Testis (tissue), 3 donors: ENCODE data around the gene KCNIP3. TPM values are rescaled to one million over a fixed set of nuclear protein-coding genes. Genes with fewer than 3 reads are reported as not detected.

Experiments
- DNase-seq: peaks from one replicate; pipeline ENCODE4 v3.0.0-alpha.2; 2019
- H3K27ac ChIP-seq, 2 donors: fragments of 200-600 bp; sonication (generic); one replicate each; pipeline ENCODE4 v1.5.1; 2019
- H3K27me3 ChIP-seq: fragments of 200-600 bp; sonication (generic); one replicate; pipeline ENCODE4 v1.5.1; 2019
- H3K36me3 ChIP-seq: fragments of 200-600 bp; sonication (generic); one replicate; pipeline ENCODE4 v1.5.1; 2017; ENCODE audit warnings: low read depth; ENCODE audit errors: missing control alignments
- H3K4me1 ChIP-seq: fragments of 200-600 bp; sonication (generic); one replicate; pipeline ENCODE4 v1.5.1; 2019
- H3K4me3 ChIP-seq, 2 donors: fragments of 200-600 bp; sonication (generic); one replicate each; pipeline ENCODE4 v1.5.1; 2017 to 2019
- H3K9me3 ChIP-seq: fragments of 200-600 bp; sonication (generic); one replicate; pipeline ENCODE4 v1.5.1; 2017
- POLR2A ChIP-seq: fragments of 450-650 bp; IDR thresholded peaks from one replicate; pipeline ENCODE4 v1.6.1; 2017; ENCODE audit warnings: antibody characterized with exemption, mild to moderate bottlenecking, moderate library complexity
- WGBS, 2 donors: methylation state at CpG; one replicate each; pipeline ENCODE4 v1.1.5; 2018; 5-methylcytosine and 5-hydroxymethylcytosine counted together
- intact Hi-C: fragments of 100-400 bp; cut with DNase I; formaldehyde crosslinking; loops from one replicate; pipeline ENCODE4 v1.15.1; 2023; ENCODE audit warnings: low total_unique reads
- polyA plus RNA-seq: library from polyadenylated mRNA; stranded (reverse); fragments of 350-450 nt; fragmentation: Illumina TruSeq; extraction: RNeasy Lipid Tissue Mini Kit (QIAGEN cat#74804); gene quantifications from one replicate; pipeline ENCODE4 v1.2.3, GENCODE V29; 2014; ENCODE audit warnings: low read depth, low replicate concordance; ENCODE audit not compliant: insufficient read depth
- total RNA-seq, 2 donors: library from RNA; depleted of rRNA; stranded (reverse); fragments of >200 nt; gene quantifications; one replicate each; pipeline ENCODE4 v1.2.3, GENCODE V29; 2016
- TF ChIP-seq, protein P1 (sequence below), 3 experiments: fragments of 450-650 bp in 2 of 3; fragments of 200-600 bp in 1 of 3; sonication (generic) in 1 of 3; IDR thresholded peaks; one replicate each; pipeline ENCODE4 v1.5.1; 2016 to 2019; ENCODE audit warnings: antibody characterized with exemption in 3 of 3, mild to moderate bottlenecking in 2 of 3, moderate library complexity in 1 of 3

KCNIP3 gene
- total and polyA plus RNA-seq, 3 donors from 2014 or later = 23.9 to 69.1 (median 43.4) TPM

DNA sequence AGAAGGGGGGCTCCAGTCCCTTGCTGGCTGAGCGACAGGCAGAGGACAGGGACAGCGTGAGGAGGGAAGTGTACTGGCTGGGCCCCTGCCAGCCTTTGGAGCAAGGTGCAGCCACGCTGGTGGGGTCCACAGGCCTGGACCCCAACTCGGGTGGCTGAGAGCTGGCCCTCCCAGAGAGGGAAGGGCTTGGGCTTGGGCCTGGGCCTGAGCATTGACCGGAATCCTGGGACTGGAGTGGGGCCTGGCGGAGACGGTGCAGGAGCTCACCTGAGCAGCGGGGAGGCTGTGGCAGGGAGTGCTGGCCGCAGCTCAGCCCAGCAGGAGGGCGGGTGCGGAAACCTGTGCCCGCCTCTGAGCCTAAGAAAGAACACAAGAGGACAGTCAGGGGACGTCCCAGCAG lies 27.9 kb downstream of the KCNIP3 start:
- no peaks in the 10 kb centered on the region for H3K27me3 ChIP-seq
- no peak for DNase-seq
- no peak overlapping the region for H3K27ac ChIP-seq
- TF ChIP-seq POLR2A = no peak
- TF ChIP-seq, protein P1, sequence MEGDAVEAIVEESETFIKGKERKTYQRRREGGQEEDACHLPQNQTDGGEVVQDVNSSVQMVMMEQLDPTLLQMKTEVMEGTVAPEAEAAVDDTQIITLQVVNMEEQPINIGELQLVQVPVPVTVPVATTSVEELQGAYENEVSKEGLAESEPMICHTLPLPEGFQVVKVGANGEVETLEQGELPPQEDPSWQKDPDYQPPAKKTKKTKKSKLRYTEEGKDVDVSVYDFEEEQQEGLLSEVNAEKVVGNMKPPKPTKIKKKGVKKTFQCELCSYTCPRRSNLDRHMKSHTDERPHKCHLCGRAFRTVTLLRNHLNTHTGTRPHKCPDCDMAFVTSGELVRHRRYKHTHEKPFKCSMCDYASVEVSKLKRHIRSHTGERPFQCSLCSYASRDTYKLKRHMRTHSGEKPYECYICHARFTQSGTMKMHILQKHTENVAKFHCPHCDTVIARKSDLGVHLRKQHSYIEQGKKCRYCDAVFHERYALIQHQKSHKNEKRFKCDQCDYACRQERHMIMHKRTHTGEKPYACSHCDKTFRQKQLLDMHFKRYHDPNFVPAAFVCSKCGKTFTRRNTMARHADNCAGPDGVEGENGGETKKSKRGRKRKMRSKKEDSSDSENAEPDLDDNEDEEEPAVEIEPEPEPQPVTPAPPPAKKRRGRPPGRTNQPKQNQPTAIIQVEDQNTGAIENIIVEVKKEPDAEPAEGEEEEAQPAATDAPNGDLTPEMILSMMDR (IDR thresholded peaks at IDR 0.05) = no peak
- H3K9me3 ChIP-seq = no peaks in the 10 kb centered on the region
- WGBS, 2 donors = 80 to 85% methylated on average over 6 to 13 of the region's 13 CpGs
- no peaks in the 10 kb centered on the region for H3K4me1 ChIP-seq
- H3K36me3 ChIP-seq = no peaks in the 10 kb centered on the region
- no peak overlapping the region for H3K4me3 ChIP-seq
- intact Hi-C loops = no loop called here

DNA sequence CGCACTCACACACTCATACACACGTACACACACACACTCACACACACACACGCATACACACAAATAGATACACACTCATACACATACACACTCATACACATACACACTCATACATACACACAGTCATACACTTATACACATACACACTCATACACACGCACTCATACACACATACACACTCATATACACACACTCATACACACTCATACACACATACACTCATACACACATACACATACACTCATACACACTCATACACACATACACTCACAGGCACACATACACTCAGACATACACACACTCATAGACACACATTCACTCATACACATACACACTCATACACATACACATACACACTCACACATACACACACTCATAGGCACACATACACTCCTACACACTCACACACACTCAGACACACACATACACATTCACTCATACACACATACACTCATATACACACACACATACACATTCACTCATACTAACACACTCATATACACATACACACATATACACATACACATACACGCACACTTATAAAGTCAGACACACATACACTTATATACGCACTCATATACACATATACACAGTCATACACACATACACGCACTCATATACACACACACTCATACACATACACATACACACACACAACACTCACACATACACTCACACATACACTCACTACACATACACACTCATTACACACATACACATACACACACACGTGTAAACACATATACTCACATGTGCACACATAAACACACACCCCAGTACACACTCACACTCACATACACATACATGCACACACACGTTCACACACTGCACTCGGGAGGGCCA lies 28.7 kb downstream of the KCNIP3 start:
- intact Hi-C loops = no loop called here
- no peaks in the 10 kb centered on the region for H3K9me3 ChIP-seq
- no peaks in the 10 kb centered on the region for H3K36me3 ChIP-seq
- no peak for DNase-seq
- H3K27ac ChIP-seq = no peak overlapping the region
- TF ChIP-seq POLR2A = no peak
- TF ChIP-seq, protein P1 (IDR thresholded peaks at IDR 0.05) = no peak
- H3K4me3 ChIP-seq = no peak overlapping the region
- H3K27me3 ChIP-seq = no peaks in the 10 kb centered on the region
- WGBS, 2 donors = 76 to 80% methylated on average over 10 of the region's 10 CpGs
- no peaks in the 10 kb centered on the region for H3K4me1 ChIP-seq

DNA sequence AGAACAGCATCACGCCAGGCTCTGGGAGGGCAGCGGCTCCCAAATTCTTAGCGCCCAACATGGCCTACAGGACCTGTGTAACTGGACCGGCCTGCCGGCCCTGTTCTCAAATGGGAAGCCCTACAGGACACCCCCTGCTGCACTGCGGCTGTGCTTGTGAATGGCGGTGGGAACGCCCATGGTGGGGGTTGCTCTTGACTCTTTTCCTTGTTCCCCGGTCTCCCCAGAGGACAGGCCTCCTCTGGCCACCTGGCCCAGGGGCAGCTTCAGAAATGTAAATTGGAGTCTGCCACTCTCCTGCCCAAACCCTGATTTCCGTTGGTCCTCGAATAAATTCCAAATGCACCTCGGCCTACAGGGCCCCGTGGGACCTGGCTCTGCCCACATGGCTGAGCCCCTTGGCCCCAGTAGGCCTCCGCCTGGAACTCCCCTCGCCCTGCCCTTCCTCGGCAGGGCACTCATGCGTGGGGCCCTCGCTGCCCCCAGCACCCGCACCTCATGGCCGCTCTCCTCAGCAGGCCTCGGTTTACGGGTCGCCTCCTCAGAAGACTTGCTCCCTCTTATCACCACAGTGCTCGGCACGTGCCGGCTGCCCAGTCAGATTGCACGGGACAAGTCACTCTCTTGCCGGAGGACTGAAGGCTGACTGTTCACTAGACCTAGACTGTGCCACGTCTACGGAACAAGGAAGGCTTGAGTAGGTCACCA lies 29.4 kb downstream of the KCNIP3 start:
- H3K4me1 ChIP-seq = no peaks in the 10 kb centered on the region
- WGBS, 2 donors = 87 to 88% methylated on average over 30 of the region's 30 CpGs
- intact Hi-C loops = no loop called here

DNA sequence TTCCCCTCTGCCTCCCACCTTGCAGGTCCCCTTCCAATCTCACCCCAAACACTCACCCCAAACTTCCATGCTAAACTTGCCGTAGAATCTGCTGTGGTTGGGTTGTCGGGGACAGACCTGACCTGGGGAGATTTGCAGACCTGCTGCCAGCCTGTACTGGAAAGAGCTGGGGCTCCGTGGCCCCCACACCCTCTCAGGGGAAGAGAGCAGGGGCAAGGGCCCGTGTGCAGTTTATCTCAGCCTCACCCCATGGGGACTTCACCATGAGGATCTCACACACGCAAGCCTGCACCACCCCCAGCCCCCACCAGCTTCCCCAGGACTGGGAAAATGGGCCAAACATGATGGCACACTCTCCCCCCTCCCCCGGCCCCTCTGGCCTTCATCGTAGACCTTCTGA lies 30.7 kb downstream of the KCNIP3 start:
- Histone ChIP-seq H3K36me3 (no peaks in the 10 kb centered on the region), H3K27ac (no peak overlapping the region), H3K4me1 (no peaks in the 10 kb centered on the region), H3K27me3 (no peaks in the 10 kb centered on the region), H3K9me3 (no peaks in the 10 kb centered on the region), H3K4me3 (no peak overlapping the region)
- 79 to 88% methylated on average over 2 to 7 of the region's 7 CpGs for WGBS, 2 donors
- DNase-seq = no peak
- no peak for TF ChIP-seq POLR2A
- TF ChIP-seq, protein P1 (IDR thresholded peaks at IDR 0.05) = no peak
- intact Hi-C loops = no loop called here

More for the DNA sequence above, 29.4 kb downstream of the KCNIP3 start:
- DNase-seq = no peak
- Histone ChIP-seq H3K27me3 (no peaks in the 10 kb centered on the region), H3K4me3 (no peak overlapping the region), H3K36me3 (no peaks in the 10 kb centered on the region), H3K27ac (no peak overlapping the region), H3K9me3 (no peaks in the 10 kb centered on the region)
- TF ChIP-seq POLR2A = no peak
- TF ChIP-seq, protein P1 (IDR thresholded peaks at IDR 0.05) = no peak
